GM12878 (cell line): Measurements from ENCODE around the gene CMTM1. TPM values are rescaled to one million over a fixed set of nuclear protein-coding genes. Genes with fewer than 3 reads are reported as not detected.

Experiments
- CBX3 ChIP-seq: fragments of 200-600 bp; sonication (generic); IDR thresholded peaks from 2 replicates; pipeline ENCODE4 v1.6.1; 2016; ENCODE audit warnings: low read depth, borderline replicate concordance
- DPF2 ChIP-seq: fragments of 450-650 bp; IDR thresholded peaks from 2 replicates; pipeline ENCODE4 v1.6.1; 2017; ENCODE audit warnings: mild to moderate bottlenecking
- GABPA ChIP-seq: IDR thresholded peaks from 2 replicates; pipeline ENCODE4 v1.6.1; 2014; ENCODE audit warnings: antibody characterized with exemption, low read depth, mild to moderate bottlenecking, inconsistent platforms
- HDAC6 ChIP-seq: fragments of 200-600 bp; sonication (generic); IDR thresholded peaks from one replicate; pipeline ENCODE4 v1.8.0; 2017; ENCODE audit warnings: antibody characterized with exemption; ENCODE audit not compliant: unreplicated experiment
- HSF1 ChIP-seq: fragments of 150-350 bp; IDR thresholded peaks from 2 replicates; pipeline ENCODE4 v1.6.1; 2014; ENCODE audit warnings: mild to moderate bottlenecking, low read depth, low read length
- MXI1 ChIP-seq: fragments of 150-350 bp; IDR thresholded peaks from 2 replicates; pipeline ENCODE4 v1.6.1; 2011; ENCODE audit warnings: low read depth, mild to moderate bottlenecking, inconsistent platforms, low read length, improper control_type of control experiment
- NBN ChIP-seq: fragments of 450-650 bp; IDR thresholded peaks from 2 replicates; pipeline ENCODE4 v1.6.1; 2016
- NFYB ChIP-seq: IDR thresholded peaks from 2 replicates; pipeline ENCODE4 v1.6.1; 2011; ENCODE audit warnings: low read depth, mild to moderate bottlenecking, low read length, improper control_type of control experiment, moderate library complexity; ENCODE audit not compliant: insufficient read depth
- NKRF ChIP-seq: fragments of 450-650 bp; conservative IDR thresholded peaks from 2 replicates; pipeline ENCODE4 v1.6.1; 2017; ENCODE audit warnings: mild to moderate bottlenecking, moderate library complexity
- POLR2A ChIP-seq: IDR thresholded peaks from 2 replicates; pipeline ENCODE4 v1.6.1; 2011; ENCODE audit warnings: low read depth, mild to moderate bottlenecking, low read length
- POLR2AphosphoS5 ChIP-seq: IDR thresholded peaks from 2 replicates; pipeline ENCODE4 v1.6.1; 2011; ENCODE audit warnings: mild to moderate bottlenecking, low read length, inconsistent platforms
- RAD51 ChIP-seq: fragments of 450-650 bp; IDR thresholded peaks from 2 replicates; pipeline ENCODE4 v1.6.1; 2016; ENCODE audit warnings: moderate library complexity, mild to moderate bottlenecking, inconsistent platforms
- SMAD1 ChIP-seq: fragments of 450-650 bp; IDR thresholded peaks from 2 replicates; pipeline ENCODE4 v1.6.1; 2018; ENCODE audit warnings: mild to moderate bottlenecking, low read depth; ENCODE audit not compliant: partially characterized antibody
- SMARCA5 ChIP-seq: fragments of 450-650 bp; IDR thresholded peaks from 2 replicates; pipeline ENCODE4 v1.6.1; 2017; ENCODE audit warnings: mild to moderate bottlenecking
- YY1 ChIP-seq: IDR thresholded peaks from 2 replicates; pipeline ENCODE4 v1.6.1; 2011; ENCODE audit warnings: low read depth, mild to moderate bottlenecking, low read length
- ZBTB11 ChIP-seq: fragments of 450-650 bp; formaldehyde crosslinking; IDR thresholded peaks from 2 replicates; pipeline ENCODE4 v1.5.0; 2022; ENCODE audit warnings: mild to moderate bottlenecking, missing genetic modification characterization
- polyA plus RNA-seq, 11 experiments: library from polyadenylated mRNA; depleted of rRNA in 4 of 11; unstranded in 6 of 11; stranded (reverse) in 5 of 11; fragments of >200 nt; fragmentation: Nextera tagmentation in 4 of 11; fragmentation: Illumina TruSeq in 1 of 11; extraction: Ambion mirVana in 4 of 11; extraction: Trizol in 1 of 11; gene quantifications; 1 replicate in 1 of 11; 2 replicates in 10 of 11; pipeline versions ENCODE4 v1.2.1 to v1.2.3, GENCODE V29; 2011 to 2016; ENCODE audit warnings: inconsistent platforms in 2 of 11, missing spikeins in 2 of 11, low read depth in 1 of 11
- total RNA-seq, 4 experiments: library from RNA; depleted of rRNA in 3 of 4; stranded (reverse); fragments of >200 nt in 3 of 4; fragmentation: Illumina TruSeq in 1 of 4; extraction: Trizol in 1 of 4; gene quantifications; 2 replicates each; pipeline versions ENCODE4 v1.2.1 to v1.2.3, GENCODE V29; 2013 to 2021
- TF ChIP-seq, protein P1 (sequence below): fragments of 450-650 bp; IDR thresholded peaks from 2 replicates; pipeline ENCODE4 v1.6.1; 2017; ENCODE audit warnings: mild to moderate bottlenecking, moderate library complexity
- TF ChIP-seq, protein P2 (sequence below): IDR thresholded peaks from 2 replicates; pipeline ENCODE4 v1.6.1; 2011; ENCODE audit warnings: mild to moderate bottlenecking, low read depth, low read length, moderate library complexity; ENCODE audit not compliant: insufficient replicate concordance

Gene CMTM1
- total and polyA plus RNA-seq, 10 of the 15 experiments (the other 5 are each of a cell fraction or from before 2014, with no cell fraction given): 0.09 to 3.0 (median 1.4) TPM; not detected in 2

DNA sequence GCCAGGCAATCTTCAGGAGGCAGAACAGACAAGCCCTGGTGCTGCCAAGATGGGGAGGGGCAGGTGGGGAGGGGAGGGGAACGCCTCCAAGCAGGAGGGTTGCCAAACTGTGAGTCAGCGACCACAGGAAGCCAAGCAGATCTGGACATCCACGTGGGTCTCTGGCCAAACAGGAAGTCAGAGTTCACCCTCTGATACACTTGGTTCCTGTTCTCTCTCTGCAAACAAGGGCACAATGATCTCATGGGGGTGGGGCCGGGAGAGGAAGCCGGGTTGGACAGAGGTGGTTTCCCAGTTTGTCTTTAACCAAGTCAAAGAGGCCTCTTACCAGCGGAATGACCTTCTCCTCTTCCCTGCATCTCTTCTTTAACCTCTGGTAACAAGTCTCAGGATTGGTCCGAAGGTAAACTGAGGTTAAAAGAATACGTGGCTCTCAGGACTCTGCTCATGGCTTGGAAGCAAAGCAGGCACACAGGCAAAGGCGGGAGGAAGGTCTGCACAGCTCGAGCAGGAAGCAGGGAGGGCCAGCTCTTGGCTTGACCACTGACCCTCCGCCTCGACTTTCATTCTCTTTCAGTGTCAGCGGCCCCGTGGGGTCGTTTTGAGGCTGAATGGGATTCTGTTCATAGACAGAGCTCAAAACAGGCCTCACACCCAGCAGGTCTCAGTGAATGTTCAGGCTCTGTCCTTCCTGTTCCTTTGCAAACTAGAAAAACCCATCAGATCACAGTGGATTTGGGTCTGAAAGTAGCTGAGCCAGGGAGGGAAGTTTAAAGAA lies 49.2 kb upstream of the CMTM1 start (continued):
- TF ChIP-seq ZBTB11 (CRISPR knock-in tag) (no peak), NFYB (no peak), POLR2A (no peak; the same call in 1 of the 2 replicates), DPF2 (no peak; the same call in 1 of the 2 replicates), NBN (peak; percentile 79), SMAD1 (peak; percentile 63), POLR2AphosphoS5 (0 out of 2 replicates have a peak, but pooled peaks have one; percentile 42), HSF1 (no peak), YY1 (no peak), GABPA (peak; percentile 65; the same call in 1 of the 2 replicates), RAD51 (peak; percentile 85), MXI1 (peak; percentile 91), HDAC6 (no peak), NKRF (no peak), CBX3 (no peak), SMARCA5 (peak; percentile 29; the same call in 1 of the 2 replicates)
- TF ChIP-seq, protein P1, sequence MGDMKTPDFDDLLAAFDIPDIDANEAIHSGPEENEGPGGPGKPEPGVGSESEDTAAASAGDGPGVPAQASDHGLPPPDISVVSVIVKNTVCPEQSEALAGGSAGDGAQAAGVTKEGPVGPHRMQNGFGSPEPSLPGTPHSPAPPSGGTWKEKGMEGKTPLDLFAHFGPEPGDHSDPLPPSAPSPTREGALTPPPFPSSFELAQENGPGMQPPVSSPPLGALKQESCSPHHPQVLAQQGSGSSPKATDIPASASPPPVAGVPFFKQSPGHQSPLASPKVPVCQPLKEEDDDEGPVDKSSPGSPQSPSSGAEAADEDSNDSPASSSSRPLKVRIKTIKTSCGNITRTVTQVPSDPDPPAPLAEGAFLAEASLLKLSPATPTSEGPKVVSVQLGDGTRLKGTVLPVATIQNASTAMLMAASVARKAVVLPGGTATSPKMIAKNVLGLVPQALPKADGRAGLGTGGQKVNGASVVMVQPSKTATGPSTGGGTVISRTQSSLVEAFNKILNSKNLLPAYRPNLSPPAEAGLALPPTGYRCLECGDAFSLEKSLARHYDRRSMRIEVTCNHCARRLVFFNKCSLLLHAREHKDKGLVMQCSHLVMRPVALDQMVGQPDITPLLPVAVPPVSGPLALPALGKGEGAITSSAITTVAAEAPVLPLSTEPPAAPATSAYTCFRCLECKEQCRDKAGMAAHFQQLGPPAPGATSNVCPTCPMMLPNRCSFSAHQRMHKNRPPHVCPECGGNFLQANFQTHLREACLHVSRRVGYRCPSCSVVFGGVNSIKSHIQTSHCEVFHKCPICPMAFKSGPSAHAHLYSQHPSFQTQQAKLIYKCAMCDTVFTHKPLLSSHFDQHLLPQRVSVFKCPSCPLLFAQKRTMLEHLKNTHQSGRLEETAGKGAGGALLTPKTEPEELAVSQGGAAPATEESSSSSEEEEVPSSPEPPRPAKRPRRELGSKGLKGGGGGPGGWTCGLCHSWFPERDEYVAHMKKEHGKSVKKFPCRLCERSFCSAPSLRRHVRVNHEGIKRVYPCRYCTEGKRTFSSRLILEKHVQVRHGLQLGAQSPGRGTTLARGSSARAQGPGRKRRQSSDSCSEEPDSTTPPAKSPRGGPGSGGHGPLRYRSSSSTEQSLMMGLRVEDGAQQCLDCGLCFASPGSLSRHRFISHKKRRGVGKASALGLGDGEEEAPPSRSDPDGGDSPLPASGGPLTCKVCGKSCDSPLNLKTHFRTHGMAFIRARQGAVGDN: no peak; the same call in 1 of the 2 replicates
- TF ChIP-seq, protein P2, sequence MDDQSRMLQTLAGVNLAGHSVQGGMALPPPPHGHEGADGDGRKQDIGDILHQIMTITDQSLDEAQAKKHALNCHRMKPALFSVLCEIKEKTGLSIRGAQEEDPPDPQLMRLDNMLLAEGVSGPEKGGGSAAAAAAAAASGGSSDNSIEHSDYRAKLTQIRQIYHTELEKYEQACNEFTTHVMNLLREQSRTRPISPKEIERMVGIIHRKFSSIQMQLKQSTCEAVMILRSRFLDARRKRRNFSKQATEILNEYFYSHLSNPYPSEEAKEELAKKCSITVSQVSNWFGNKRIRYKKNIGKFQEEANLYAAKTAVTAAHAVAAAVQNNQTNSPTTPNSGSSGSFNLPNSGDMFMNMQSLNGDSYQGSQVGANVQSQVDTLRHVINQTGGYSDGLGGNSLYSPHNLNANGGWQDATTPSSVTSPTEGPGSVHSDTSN: no peak
